ENCODE data around the gene NUAK1. TPM values are rescaled to one million over a fixed set of nuclear protein-coding genes. Genes with fewer than 3 reads are reported as not detected.

NUAK1 gene
- total RNA-seq, 1 experiment from 2014 or later: 13.4 TPM

GRCh38 chr12:106113446-106113823 lies 25.3 kb downstream of the NUAK1 start:
- DNase-seq (ENCODE audit: extremely low read depth, low read depth): no peak

- peak; percentile 70 for DNase-seq (ENCODE audit: extremely low read depth, low read depth)
These were observed 25.7 kb downstream of the NUAK1 start for GRCh38 chr12:106113042-106113441.

DNA sequence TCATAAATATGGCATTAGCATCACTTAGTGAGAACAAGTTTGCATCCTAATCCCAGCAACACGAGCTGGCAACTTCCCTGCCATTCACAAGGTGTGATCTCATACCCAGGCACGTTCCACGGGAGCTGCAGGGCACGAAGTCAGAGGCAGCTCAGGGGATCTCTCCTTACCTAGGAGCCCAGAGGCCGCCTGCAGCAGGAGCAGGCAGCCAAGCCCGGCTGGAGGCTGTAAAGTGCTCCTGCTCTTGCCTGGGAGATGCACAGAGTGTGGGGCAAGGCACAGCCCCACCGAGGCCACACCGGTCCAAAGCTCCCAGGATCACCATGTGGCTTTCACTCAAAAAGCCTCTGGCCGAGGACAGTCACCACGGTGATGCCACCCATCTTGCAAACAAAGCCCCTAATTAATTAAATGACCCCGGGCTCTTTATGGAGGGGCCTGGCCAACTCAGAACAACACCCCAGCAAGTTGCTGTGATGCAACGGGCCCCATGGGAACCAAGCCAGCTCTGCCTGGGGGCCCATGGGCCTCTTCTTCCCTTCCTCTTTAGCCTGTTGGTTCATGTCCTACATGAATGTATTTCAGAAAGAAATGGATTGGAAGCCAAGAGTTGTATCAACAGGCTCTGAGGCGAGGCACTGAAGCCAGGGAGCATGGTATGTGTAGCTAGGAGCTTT lies 26.5 kb downstream of the NUAK1 start:
- DNase-seq (ENCODE audit: extremely low read depth, low read depth): no peak

GRCh38 chr12:106110626-106111300 lies 28.0 kb downstream of the NUAK1 start:
- DNase-seq (ENCODE audit: extremely low read depth, low read depth): no peak

- no peak for DNase-seq (ENCODE audit: extremely low read depth, low read depth)
These were observed 29.4 kb downstream of the NUAK1 start for GRCh38 chr12:106109168-106109910.

GRCh38 chr12:106108185-106108835 lies 30.4 kb downstream of the NUAK1 start:
- DNase-seq (ENCODE audit: extremely low read depth, low read depth): no peak

DNA sequence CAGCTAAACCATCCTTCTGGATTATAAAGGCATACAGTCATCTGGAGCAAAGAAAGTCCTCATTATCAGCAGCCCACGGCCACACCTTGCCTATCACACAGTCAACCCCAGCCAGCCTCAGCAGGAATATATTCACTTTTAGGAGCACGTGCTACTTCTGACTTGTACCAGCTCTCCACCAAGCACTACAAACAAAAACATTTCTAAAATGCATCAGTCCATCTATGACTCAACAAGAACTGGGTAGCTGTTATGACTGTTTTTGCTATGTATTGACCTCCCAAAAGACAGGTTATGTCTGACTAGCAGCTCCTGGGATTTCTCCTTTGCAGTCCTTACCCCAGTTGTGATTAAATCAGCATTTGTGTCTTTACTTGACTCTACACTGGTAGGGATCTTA lies 31.2 kb downstream of the NUAK1 start:
- no peak for DNase-seq (ENCODE audit: extremely low read depth, low read depth)

- no peak for DNase-seq (ENCODE audit: extremely low read depth, low read depth)
These were observed 31.9 kb downstream of the NUAK1 start for GRCh38 chr12:106106892-106107291.

DNA sequence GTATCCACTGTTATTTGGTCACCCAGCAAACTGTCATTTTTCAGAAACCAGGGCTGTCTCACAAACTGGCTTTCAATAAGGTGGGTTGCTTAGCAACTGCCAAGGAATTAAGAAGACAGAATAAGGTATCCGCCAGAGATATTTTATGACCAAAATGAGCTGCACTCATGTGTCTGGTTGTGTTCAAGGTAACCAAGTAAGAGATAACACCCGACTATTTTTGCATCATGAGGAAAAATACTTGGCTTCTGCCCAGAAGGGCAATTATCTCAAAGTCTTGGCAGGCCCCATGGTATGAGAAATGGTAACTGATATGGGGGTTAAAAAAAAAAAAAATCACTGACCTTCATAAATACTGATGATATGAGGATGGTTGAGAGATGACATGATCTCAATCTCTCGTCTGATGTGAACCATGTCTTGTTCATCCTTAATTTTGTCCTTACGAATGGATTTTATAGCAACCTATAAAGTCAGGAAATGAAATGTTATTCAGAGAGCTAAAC lies 32.6 kb downstream of the NUAK1 start:
- no peak for DNase-seq (ENCODE audit: extremely low read depth, low read depth)

GRCh38 chr12:106101803-106102202 lies 37.0 kb downstream of the NUAK1 start:
- no peak for DNase-seq (ENCODE audit: extremely low read depth, low read depth)

DNA sequence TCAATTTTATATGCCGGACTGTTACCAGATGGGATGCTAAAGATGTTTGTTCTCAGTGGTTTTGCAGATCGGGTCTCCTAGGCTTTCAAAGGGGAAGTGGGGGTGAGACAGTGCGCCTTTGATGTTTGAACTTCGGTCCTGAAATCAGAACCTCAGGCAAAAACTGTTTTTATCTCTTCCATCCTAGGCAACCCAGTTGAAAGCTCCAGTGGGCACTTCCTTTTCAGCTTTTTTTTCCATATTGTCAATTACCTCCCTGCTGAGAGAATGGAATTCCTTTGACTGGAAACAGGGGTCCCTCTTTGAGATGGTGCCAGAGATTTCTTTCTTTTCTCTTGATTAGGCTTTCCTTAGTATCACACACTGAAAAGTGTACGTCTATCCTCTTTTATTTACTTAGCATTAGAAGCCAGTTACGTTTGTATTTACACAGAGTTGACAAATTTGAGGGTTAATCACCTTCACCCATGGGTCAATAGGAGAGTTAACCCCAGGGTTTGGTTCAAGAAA lies 40.0 kb downstream of the NUAK1 start:
- DNase-seq (ENCODE audit: extremely low read depth, low read depth): no peak

- no peak for DNase-seq (ENCODE audit: extremely low read depth, low read depth)
These were observed 41.7 kb downstream of the NUAK1 start for GRCh38 chr12:106097011-106097410.

- no peak for DNase-seq (ENCODE audit: extremely low read depth, low read depth)
These were observed 42.4 kb downstream of the NUAK1 start for GRCh38 chr12:106096376-106096775.

GRCh38 chr12:106094304-106094703 lies 44.5 kb downstream of the NUAK1 start:
- DNase-seq (ENCODE audit: extremely low read depth, low read depth): no peak

DNA sequence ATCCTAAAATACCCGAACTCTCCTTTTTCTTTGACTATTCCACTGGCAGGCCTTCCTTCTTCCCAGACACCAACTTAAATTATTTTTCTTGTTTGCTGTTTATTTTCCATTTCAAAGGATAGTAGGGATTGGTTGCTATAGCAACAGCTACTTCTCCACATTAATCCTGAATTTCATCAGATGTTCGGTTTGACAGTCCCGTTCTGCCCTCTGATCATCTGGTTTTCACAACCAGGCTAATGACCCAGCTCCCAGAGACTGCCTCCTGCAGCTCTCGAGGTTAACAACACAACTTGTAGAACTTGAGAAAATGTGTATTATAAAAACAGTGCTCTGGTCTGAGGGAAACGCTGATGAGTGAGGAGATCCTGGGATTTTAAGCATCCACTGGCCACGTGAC lies 45.5 kb downstream of the NUAK1 start:
- DNase-seq (ENCODE audit: extremely low read depth, low read depth): no peak

DNA sequence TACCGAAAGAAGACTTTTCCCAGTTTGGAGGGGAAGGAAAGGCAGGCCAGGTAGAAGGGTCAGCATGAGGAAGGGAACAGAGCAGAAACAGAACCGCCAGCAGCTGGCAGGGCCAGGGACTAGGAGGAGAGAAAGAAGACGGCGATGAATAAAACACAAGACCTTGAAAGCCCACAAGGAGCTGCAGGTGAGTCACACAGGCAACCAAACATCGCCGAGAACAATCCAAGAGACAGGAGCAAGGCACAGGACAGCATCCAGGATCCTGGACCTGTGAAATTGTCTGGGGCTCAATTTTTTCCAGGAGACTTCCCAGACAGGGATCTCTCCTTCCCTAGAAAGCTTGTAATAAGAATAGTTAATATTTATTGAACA lies 47.3 kb downstream of the NUAK1 start:
- no peak for DNase-seq (ENCODE audit: extremely low read depth, low read depth)

GRCh38 chr12:106090591-106091445 lies 47.9 kb downstream of the NUAK1 start:
- no peak for DNase-seq (ENCODE audit: extremely low read depth, low read depth)

DNA sequence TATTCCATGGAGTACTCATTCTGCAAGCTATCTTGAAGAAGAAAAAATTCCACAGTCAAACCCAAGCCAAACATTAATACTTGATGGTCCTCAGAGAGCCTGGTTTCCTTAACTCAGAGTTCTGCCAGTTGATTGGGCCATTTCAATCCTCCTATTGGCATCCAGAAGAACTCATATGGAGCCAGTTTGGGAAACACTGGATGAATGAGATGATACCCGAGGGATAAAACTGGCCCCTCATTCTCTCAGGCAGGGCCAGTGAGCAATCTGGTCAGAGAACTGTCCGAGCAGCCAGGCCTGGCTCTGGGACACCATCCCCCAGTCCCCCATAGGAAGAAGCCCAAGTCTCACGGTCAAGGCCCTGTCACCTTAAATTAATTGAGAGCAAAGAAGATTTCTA lies 48.8 kb downstream of the NUAK1 start:
- DNase-seq (ENCODE audit: extremely low read depth, low read depth): no peak

DNA sequence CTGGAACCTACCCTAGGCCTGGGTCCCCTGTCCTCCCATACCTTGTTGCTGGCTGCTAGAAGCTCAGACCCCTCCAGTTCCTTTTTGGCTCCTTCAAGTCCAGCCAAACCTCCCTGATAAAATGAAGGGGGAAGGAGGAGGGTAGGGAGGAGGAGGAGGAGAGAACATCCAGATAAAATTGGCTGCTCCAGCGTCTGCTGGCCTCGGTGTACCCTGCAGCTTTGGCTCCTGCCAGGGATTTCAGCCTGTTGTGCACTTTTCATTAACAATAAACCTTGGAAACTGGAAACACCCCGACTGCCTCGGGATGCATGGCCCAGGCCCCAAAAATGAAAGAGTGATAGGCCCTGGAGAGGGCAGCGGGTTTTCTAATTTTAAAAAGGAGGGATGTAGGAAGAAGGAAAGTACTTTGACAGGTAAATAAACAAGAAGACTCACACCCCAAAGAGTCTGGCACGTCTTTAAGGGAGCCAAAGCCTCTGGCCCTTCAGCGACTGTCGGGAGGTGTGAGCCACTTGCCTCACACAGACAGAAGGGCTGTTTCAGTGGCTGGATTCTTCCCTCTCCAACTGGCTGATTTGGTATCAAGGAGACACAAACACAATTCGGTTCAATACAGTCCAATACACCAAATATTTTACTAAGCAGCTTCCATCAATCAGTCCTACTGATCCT lies 49.8 kb downstream of the NUAK1 start:
- no peak for DNase-seq (ENCODE audit: extremely low read depth, low read depth)
